OCI-LY3 (cell line): Measurements from ENCODE around the gene NHEJ1.

Experiments
- H2AFZ ChIP-seq: fragments of 200-600, 300-600 bp; shearing (Covaris generic); 2 replicates; pipeline ENCODE4 v1.6.0; 2014; ENCODE audit warnings: antibody characterized with exemption, low read depth, low read length
- H3K27ac ChIP-seq: fragments of 200-600, 300-600 bp; sonication (generic); 2 replicates; pipeline ENCODE4 v1.5.1; 2014; ENCODE audit warnings: mild to moderate bottlenecking, low read length, moderate library complexity, mixed read lengths
- H3K27me3 ChIP-seq: fragments of 200-600, 300-600 bp; sonication (generic); 2 replicates; pipeline ENCODE4 v1.6.1; 2014; ENCODE audit warnings: low read depth, low read length, mixed read lengths
- H3K36me3 ChIP-seq: fragments of 200-600, 300-600 bp; sonication (generic); replicated peaks from 2 replicates; pipeline ENCODE3; 2014; ENCODE audit warnings: low read depth, low read length, mixed read lengths
- H3K4me1 ChIP-seq: fragments of 300-600, 200-600 bp; sonication (generic); 2 replicates; pipeline ENCODE4 v1.6.1; 2014; ENCODE audit warnings: low read length, mixed read lengths
- H3K4me2 ChIP-seq: fragments of 200-600, 300-600 bp; sonication (generic); 2 replicates; pipeline ENCODE4 v1.6.1; 2014; ENCODE audit warnings: low read length, mixed read lengths
- H3K4me3 ChIP-seq: fragments of 300-600, 200-600 bp; sonication (generic); 2 replicates; pipeline ENCODE4 v1.5.1; 2014; ENCODE audit warnings: antibody characterized with exemption, mild to moderate bottlenecking, low read length, moderate library complexity
- H3K79me2 ChIP-seq: fragments of 300-600, 200-600 bp; shearing (Covaris generic); 2 replicates; pipeline ENCODE4 v1.6.1; 2014; ENCODE audit warnings: mild to moderate bottlenecking, low read length, mixed read lengths
- H3K9ac ChIP-seq: fragments of 300-600, 200-600 bp; shearing (Covaris generic); 2 replicates; pipeline ENCODE4 v1.6.0; 2014; ENCODE audit warnings: mild to moderate bottlenecking, low read length, moderate library complexity
- H3K9me3 ChIP-seq: fragments of 200-600, 300-600 bp; shearing (Covaris generic); 2 replicates; pipeline ENCODE4 v1.6.1; 2014; ENCODE audit warnings: low read length, mixed read lengths; ENCODE audit not compliant: insufficient read depth
- H4K20me1 ChIP-seq: fragments of 200-600, 300-600 bp; sonication (generic); 2 replicates; pipeline ENCODE4 v1.6.1; 2016; ENCODE audit warnings: low read length, mixed read lengths; ENCODE audit not compliant: insufficient read depth
- CTCF ChIP-seq: fragments of 200-600, 300-600 bp; sonication (generic); IDR thresholded peaks from 2 replicates; pipeline ENCODE4 v1.5.1; 2014; ENCODE audit warnings: antibody characterized with exemption, low read length, low read depth
- EZH2phosphoT487 ChIP-seq: fragments of 200-600 bp; shearing (Covaris generic); IDR thresholded peaks from 2 replicates; pipeline ENCODE4 v1.6.1; 2018; ENCODE audit warnings: antibody characterized with exemption, mixed run types, low read depth

NHEJ1 gene

GRCh38 chr2:219126555-219126954, 34.1 kb downstream of the NHEJ1 start:
- no peaks in the 10 kb centered on the region for H3K79me2 ChIP-seq
- H3K27me3 ChIP-seq = no peaks in the 10 kb centered on the region
- H3K9ac ChIP-seq = no peak overlapping the region
- TF ChIP-seq CTCF (no peak), EZH2phosphoT487 (no peak)
- peaks cover 10% of the 10 kb centered on the region for H3K4me1 ChIP-seq
- H3K9me3 ChIP-seq = no peaks in the 10 kb centered on the region
- H4K20me1 ChIP-seq = no peaks in the 10 kb centered on the region
- no peak overlapping the region for H3K4me2 ChIP-seq
- no peak overlapping the region for H2AFZ ChIP-seq
- H3K36me3 ChIP-seq = no peaks in the 10 kb centered on the region
- no peak overlapping the region for H3K4me3 ChIP-seq
- no peak overlapping the region for H3K27ac ChIP-seq

GRCh38 chr2:219125886-219126270, 34.7 kb downstream of the NHEJ1 start:
- H3K27me3 ChIP-seq = no peaks in the 10 kb centered on the region
- H3K36me3 ChIP-seq = no peaks in the 10 kb centered on the region
- TF ChIP-seq EZH2phosphoT487 (no peak), CTCF (no peak)
- H4K20me1 ChIP-seq = no peaks in the 10 kb centered on the region
- H3K9me3 ChIP-seq = no peaks in the 10 kb centered on the region
- no peak overlapping the region for H3K4me3 ChIP-seq
- H3K9ac ChIP-seq = no peak overlapping the region
- H3K79me2 ChIP-seq = no peaks in the 10 kb centered on the region
- no peak overlapping the region for H2AFZ ChIP-seq
- H3K27ac ChIP-seq = no peak overlapping the region
- peaks cover 10% of the 10 kb centered on the region for H3K4me1 ChIP-seq
- H3K4me2 ChIP-seq = no peak overlapping the region

DNA sequence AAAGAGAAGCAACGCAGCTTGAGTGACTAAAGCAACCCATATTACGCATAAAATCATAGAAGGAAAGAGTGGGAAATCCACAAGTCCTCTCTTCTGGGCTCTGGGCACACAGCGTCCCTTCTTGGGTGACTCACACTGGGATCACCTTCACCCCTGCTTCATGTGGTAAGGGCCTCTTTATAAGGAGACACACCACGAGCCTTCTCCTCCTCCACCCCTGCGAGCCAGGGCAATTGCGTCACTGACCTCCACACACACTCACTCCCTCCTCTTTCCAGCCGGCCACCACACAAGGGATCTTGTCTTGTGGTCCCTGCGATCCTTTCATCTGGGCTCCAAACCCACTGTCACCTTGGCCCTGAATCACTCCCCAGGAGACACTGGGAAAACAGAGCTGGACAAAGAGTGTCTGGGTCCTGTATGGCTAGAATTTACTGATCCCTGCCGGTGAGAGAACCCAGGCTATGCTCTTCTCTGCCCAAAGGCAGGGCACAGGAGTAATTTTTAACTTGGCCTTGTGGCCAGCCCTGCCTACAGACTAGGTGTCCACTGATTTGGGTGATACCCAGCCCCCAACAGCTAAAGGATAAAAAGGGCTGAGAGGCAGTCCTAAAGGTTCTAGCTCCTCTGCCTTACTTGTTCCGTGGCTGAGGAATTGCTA, 35.3 kb downstream of the NHEJ1 start:
- TF ChIP-seq CTCF (no peak), EZH2phosphoT487 (no peak)
- Histone ChIP-seq H3K4me1 (peaks cover 10% of the 10 kb centered on the region), H3K4me2 (no peak overlapping the region), H3K9ac (no peak overlapping the region), H2AFZ (no peak overlapping the region), H3K36me3 (no peaks in the 10 kb centered on the region), H4K20me1 (no peaks in the 10 kb centered on the region), H3K4me3 (no peak overlapping the region), H3K9me3 (no peaks in the 10 kb centered on the region), H3K27ac (no peak overlapping the region), H3K79me2 (no peaks in the 10 kb centered on the region), H3K27me3 (no peaks in the 10 kb centered on the region)

GRCh38 chr2:219124381-219125110, 36.1 kb downstream of the NHEJ1 start:
- Histone ChIP-seq H4K20me1 (no peaks in the 10 kb centered on the region), H3K4me1 (peaks cover 10% of the 10 kb centered on the region), H3K4me2 (no peak overlapping the region), H3K79me2 (no peaks in the 10 kb centered on the region), H2AFZ (no peak overlapping the region), H3K36me3 (no peaks in the 10 kb centered on the region), H3K4me3 (no peak overlapping the region), H3K9me3 (no peaks in the 10 kb centered on the region), H3K27ac (no peak overlapping the region), H3K9ac (no peak overlapping the region), H3K27me3 (no peaks in the 10 kb centered on the region)
- TF ChIP-seq CTCF = no peak
- no peak for TF ChIP-seq EZH2phosphoT487
